ENCODE data around the gene TMEM37.

DNA sequence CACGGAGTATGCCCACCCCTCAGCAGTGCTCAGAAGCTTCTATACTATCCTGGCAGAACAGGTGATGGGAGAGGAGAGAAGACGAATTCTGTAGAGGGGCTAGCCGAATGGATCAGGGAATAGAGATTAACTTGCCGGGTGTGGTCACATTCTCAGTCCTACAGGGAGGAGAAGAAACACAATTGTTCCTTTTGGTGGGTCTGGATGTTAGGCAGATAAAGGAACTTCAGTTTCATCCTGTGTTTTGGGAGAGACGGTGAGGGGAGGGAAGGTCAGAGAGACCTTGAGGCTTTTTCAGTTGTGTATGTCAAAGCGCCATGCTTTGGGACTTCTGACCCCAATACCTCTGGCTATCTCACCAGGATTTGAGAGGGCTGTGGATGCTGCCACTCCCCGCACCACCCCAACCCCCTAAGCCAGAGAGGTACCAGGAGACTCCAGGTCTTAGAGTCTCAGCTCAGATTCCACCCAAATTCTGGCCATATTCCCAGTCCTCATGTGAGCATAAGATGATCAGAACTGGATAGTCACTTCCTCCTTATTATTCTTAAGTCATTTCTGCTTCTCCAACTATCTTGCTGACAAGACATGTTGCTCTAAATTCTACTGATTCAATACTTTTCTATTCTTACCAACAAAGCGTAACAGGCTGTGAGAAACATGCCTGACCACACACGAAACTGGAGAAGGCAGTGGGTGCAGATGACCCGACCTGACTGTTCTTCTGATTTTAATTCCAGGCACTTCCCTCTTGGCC is 2.3 kb upstream of the TMEM37 start:
- TF ChIP-seq, protein P1, sequence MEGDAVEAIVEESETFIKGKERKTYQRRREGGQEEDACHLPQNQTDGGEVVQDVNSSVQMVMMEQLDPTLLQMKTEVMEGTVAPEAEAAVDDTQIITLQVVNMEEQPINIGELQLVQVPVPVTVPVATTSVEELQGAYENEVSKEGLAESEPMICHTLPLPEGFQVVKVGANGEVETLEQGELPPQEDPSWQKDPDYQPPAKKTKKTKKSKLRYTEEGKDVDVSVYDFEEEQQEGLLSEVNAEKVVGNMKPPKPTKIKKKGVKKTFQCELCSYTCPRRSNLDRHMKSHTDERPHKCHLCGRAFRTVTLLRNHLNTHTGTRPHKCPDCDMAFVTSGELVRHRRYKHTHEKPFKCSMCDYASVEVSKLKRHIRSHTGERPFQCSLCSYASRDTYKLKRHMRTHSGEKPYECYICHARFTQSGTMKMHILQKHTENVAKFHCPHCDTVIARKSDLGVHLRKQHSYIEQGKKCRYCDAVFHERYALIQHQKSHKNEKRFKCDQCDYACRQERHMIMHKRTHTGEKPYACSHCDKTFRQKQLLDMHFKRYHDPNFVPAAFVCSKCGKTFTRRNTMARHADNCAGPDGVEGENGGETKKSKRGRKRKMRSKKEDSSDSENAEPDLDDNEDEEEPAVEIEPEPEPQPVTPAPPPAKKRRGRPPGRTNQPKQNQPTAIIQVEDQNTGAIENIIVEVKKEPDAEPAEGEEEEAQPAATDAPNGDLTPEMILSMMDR (IDR thresholded peaks at IDR 0.05): no peak
- TF ChIP-seq POLR2A (IDR thresholded peaks at IDR 0.05): no peak
- peak in 1 of 3 donors; percentile 17 for TF ChIP-seq POLR2AphosphoS5 (IDR thresholded peaks at IDR 0.05)
